Endodermal cell (in vitro differentiated cells): ENCODE results near the gene MRPL14. TPM values are rescaled to one million over a fixed set of nuclear protein-coding genes. Genes with fewer than 3 reads are reported as not detected.
A peak's percentile ranks its signal among the peaks of the same experiment; 100 is the strongest.

Source experiments
- DNase-seq: peaks from one replicate; pipeline ENCODE4 v3.0.0-alpha.2; 2017
- H3K27ac ChIP-seq: 2 replicates; pipeline ENCODE4 v1.5.1; 2013; ENCODE audit warnings: mild to moderate bottlenecking, low read depth, low read length, moderate library complexity
- H3K27me3 ChIP-seq: 2 replicates; pipeline ENCODE4 v1.6.1; 2013; ENCODE audit warnings: mild to moderate bottlenecking, low read length, moderate library complexity; ENCODE audit not compliant: insufficient read depth, control insufficient read depth, poor library complexity, severe bottlenecking
- H3K36me3 ChIP-seq: 2 replicates; pipeline ENCODE4 v1.7.0; 2013; ENCODE audit warnings: mild to moderate bottlenecking, low read length, moderate library complexity; ENCODE audit not compliant: control insufficient read depth, insufficient read depth
- H3K4me1 ChIP-seq: one replicate; pipeline ENCODE4 v1.7.0; 2013; ENCODE audit warnings: low read length; ENCODE audit not compliant: control insufficient read depth, insufficient read depth
- H3K4me3 ChIP-seq: 2 replicates; pipeline ENCODE4 v1.5.1; 2013; ENCODE audit warnings: mild to moderate bottlenecking, low read length, moderate library complexity
- H3K9ac ChIP-seq: 2 replicates; pipeline ENCODE4 v1.6.1; 2013; ENCODE audit warnings: mild to moderate bottlenecking, low read length, moderate library complexity; ENCODE audit not compliant: poor library complexity, severe bottlenecking; ENCODE audit errors: extremely low read depth
- H3K9me3 ChIP-seq: 2 replicates; pipeline ENCODE4 v1.6.1; 2013; ENCODE audit warnings: mild to moderate bottlenecking, low read length, moderate library complexity; ENCODE audit not compliant: control insufficient read depth
- H3K27ac Mint-ChIP-seq: 2 replicates; pipeline ENCODE4 v1.8.0; 2020; ENCODE audit warnings: mixed read lengths
- H3K27me3 Mint-ChIP-seq: 2 replicates; pipeline ENCODE4 v1.8.0; 2021; ENCODE audit warnings: mild to moderate bottlenecking, mixed read lengths; ENCODE audit not compliant: insufficient read depth
- H3K36me3 Mint-ChIP-seq: 2 replicates; pipeline ENCODE4 v1.8.0; 2020; ENCODE audit warnings: low read depth, mixed read lengths
- H3K4me1 Mint-ChIP-seq: 2 replicates; pipeline ENCODE4 v1.8.0; 2020; ENCODE audit warnings: mixed read lengths
- H3K4me3 Mint-ChIP-seq: 2 replicates; pipeline ENCODE4 v1.8.0; 2020; ENCODE audit warnings: mild to moderate bottlenecking, moderate library complexity, mixed read lengths
- H3K9me3 Mint-ChIP-seq: 2 replicates; pipeline ENCODE4 v1.8.0; 2020; ENCODE audit warnings: mild to moderate bottlenecking, mixed read lengths
- CTCF ChIP-seq: fragments of 200-600 bp; sonication (generic); conservative IDR thresholded peaks from 2 replicates; pipeline ENCODE4 v1.5.0; 2021; ENCODE audit warnings: antibody characterized with exemption, mild to moderate bottlenecking
- WGBS, 2 experiments: methylation state at CpG; one replicate each; pipeline versions ENCODE4 v1.1.5 to v1.1.7; 2013; ENCODE audit warnings: missing lambda C conversion rate in 2 of 2, mixed read lengths in 1 of 2; ENCODE audit not compliant: insufficient coverage in 1 of 2, insufficient read length in 1 of 2; 5-methylcytosine and 5-hydroxymethylcytosine counted together
- total RNA-seq, 2 donors: library from RNA; stranded (reverse); fragmentation: NEBNext Ultra II Directional in 1 of 2; extraction: Animal tissue kit (Norgen Biotek cat#: 25700) in 1 of 2; gene quantifications; 2 replicates in 1 of 2; 3 replicates in 1 of 2; pipeline ENCODE4 v1.2.1, GENCODE V29; 2021

The MRPL14 gene
- total RNA-seq, 2 donors from 2014 or later = 66.5 to 69.6 TPM

GRCh38 chr6:44128020-44128917 lies 1.0 kb upstream of the MRPL14 start:
- no peak overlapping the region for H3K27ac ChIP-seq
- TF ChIP-seq CTCF = peak; percentile 41

GRCh38 chr6:44126320-44127149 lies 717 bp downstream of the MRPL14 start:
- Mint-ChIP-seq H3K4me1 (peaks cover 45% of the 10 kb centered on the region), H3K36me3 (peaks cover 11% of the 10 kb centered on the region), H3K27me3 (peaks cover 2% of the 10 kb centered on the region), H3K4me3 (peak overlapping the region; percentile 83), H3K27ac (peak overlapping the region; percentile 62), H3K9me3 (no peaks in the 10 kb centered on the region)
- no peak for TF ChIP-seq CTCF
- DNase-seq = peak; percentile 84
- Histone ChIP-seq H3K9me3 (no peaks in the 10 kb centered on the region), H3K36me3 (no peaks in the 10 kb centered on the region), H3K4me3 (peak overlapping the region; percentile 99), H3K27me3 (no peaks in the 10 kb centered on the region), H3K27ac (peak overlapping the region; percentile 59), H3K9ac (peak overlapping the region; percentile 54), H3K4me1 (no peaks in the 10 kb centered on the region)
- 3 to 17% methylated on average over 7 to 29 of the region's 31 CpGs for WGBS, 2 experiments

More at GRCh38 chr6:44128020-44128917, 1.0 kb upstream of the MRPL14 start:
- H3K9me3 ChIP-seq = no peaks in the 10 kb centered on the region
- H3K27me3 ChIP-seq = no peaks in the 10 kb centered on the region
- H3K4me1 ChIP-seq = no peaks in the 10 kb centered on the region
- Mint-ChIP-seq H3K9me3 (no peaks in the 10 kb centered on the region), H3K36me3 (peaks cover 12% of the 10 kb centered on the region), H3K27me3 (peaks cover 2% of the 10 kb centered on the region), H3K4me1 (peaks cover 42% of the 10 kb centered on the region), H3K4me3 (peak overlapping the region; percentile 83), H3K27ac (no peak overlapping the region)
- no peaks in the 10 kb centered on the region for H3K36me3 ChIP-seq
- 4 to 7% methylated on average over 23 to 49 of the region's 49 CpGs for WGBS, 2 experiments
- H3K4me3 ChIP-seq = peak overlapping the region; percentile 80
- peak overlapping the region; percentile 38 for H3K9ac ChIP-seq
- peak; percentile 80 for DNase-seq

- no peak overlapping the region for H3K27ac ChIP-seq
- Mint-ChIP-seq H3K27me3 (peaks cover 2% of the 10 kb centered on the region), H3K27ac (peak overlapping the region; percentile 14), H3K36me3 (peaks cover 11% of the 10 kb centered on the region), H3K9me3 (no peaks in the 10 kb centered on the region), H3K4me1 (peaks cover 66% of the 10 kb centered on the region), H3K4me3 (no peak overlapping the region)
- no peak for TF ChIP-seq CTCF
- no peaks in the 10 kb centered on the region for H3K27me3 ChIP-seq
- WGBS, 2 experiments = 96% methylated on average over 2 of the region's 2 CpGs; no CpG with 5 or more reads in 1 of the 2 experiments
- H3K9ac ChIP-seq = no peak overlapping the region
- peak overlapping the region; percentile 21 for H3K4me3 ChIP-seq
- H3K9me3 ChIP-seq = no peaks in the 10 kb centered on the region
- no peaks in the 10 kb centered on the region for H3K4me1 ChIP-seq
- DNase-seq = no peak
- H3K36me3 ChIP-seq = no peaks in the 10 kb centered on the region
Observed at GRCh38 chr6:44123544-44123943, 3.7 kb downstream of the MRPL14 start.
